ENCODE results near the gene CDKN2AIP. TPM values are rescaled to one million over a fixed set of nuclear protein-coding genes. Genes with fewer than 3 reads are reported as not detected.
"Not testable (repeated sequence)": the region's sequence is repeated elsewhere in the genome, so short reads cannot be mapped to it uniquely, and the experiment has no call there.

CDKN2AIP gene
- total and polyA plus RNA-seq, 4 donors = 12.0 to 16.3 (median 13.8) TPM

- Histone ChIP-seq H3K27ac (ENCODE audit: low read depth in 1 of 2, low read length in 2 of 2) (no peak overlapping the region), H3K36me3 (ENCODE audit: control insufficient read depth in 1 of 2, insufficient read depth in 2 of 2, low read length in 1 of 2) (no peaks in the 10 kb centered on the region), H3K4me1 (ENCODE audit: control insufficient read depth in 1 of 2, insufficient read depth in 2 of 2, low read length in 2 of 2) (no peaks in the 10 kb centered on the region), H3K4me3 (ENCODE audit: low read length in 2 of 2) (no peak overlapping the region), H3K27me3 (ENCODE audit: control insufficient read depth in 1 of 2, insufficient read depth in 2 of 2, low read length in 1 of 2) (no peaks in the 10 kb centered on the region), H3K9me3 (ENCODE audit: control insufficient read depth, low read length) (no peaks in the 10 kb centered on the region)
- no peak for DNase-seq
- no peak for ATAC-seq (ENCODE audit: low FRiP score)
- intact Hi-C loops (cut with DNase I) = no loop called here
- 86 to 92% methylated on average over 5 of the region's 5 CpGs for WGBS, 2 donors
Observed at GRCh38 chr4:183424109-183424744, 20.2 kb upstream of the CDKN2AIP start.

DNA sequence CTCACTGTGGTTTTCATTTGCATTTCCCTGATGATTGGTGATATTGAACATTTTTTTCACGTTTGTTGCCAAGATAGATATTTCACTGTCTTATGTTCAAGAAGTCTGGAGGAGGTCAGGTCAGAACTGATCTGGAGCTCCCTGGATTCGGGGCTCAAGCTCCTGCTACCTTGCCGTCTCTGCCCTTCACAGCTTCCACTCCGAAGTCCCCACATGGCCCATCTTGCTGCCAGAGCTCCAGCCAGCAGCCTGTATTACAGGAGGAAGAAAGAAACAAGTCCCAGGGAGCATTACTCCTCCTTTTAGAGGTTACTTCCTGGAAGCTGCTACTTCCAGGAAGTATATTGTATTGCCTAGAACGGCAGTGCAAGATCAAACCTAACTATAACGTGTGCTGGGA lies 17.9 kb upstream of the CDKN2AIP start:
- intact Hi-C loops (cut with DNase I) = no loop called here
- no peaks in the 10 kb centered on the region for H3K27me3 ChIP-seq (ENCODE audit: control insufficient read depth in 1 of 2, insufficient read depth in 2 of 2, low read length in 1 of 2)
- ATAC-seq (ENCODE audit: low FRiP score) = no peak
- no peak overlapping the region for H3K27ac ChIP-seq (ENCODE audit: low read depth in 1 of 2, low read length in 2 of 2)
- WGBS, 2 donors = 77 to 79% methylated on average over 6 of the region's 6 CpGs
- no peaks in the 10 kb centered on the region for H3K36me3 ChIP-seq (ENCODE audit: control insufficient read depth in 1 of 2, insufficient read depth in 2 of 2, low read length in 1 of 2)
- no peaks in the 10 kb centered on the region for H3K9me3 ChIP-seq (ENCODE audit: control insufficient read depth, low read length)
- no peaks in the 10 kb centered on the region for H3K4me1 ChIP-seq (ENCODE audit: control insufficient read depth in 1 of 2, insufficient read depth in 2 of 2, low read length in 2 of 2)
- DNase-seq = no peak
- no peak overlapping the region for H3K4me3 ChIP-seq (ENCODE audit: low read length in 2 of 2)

DNA sequence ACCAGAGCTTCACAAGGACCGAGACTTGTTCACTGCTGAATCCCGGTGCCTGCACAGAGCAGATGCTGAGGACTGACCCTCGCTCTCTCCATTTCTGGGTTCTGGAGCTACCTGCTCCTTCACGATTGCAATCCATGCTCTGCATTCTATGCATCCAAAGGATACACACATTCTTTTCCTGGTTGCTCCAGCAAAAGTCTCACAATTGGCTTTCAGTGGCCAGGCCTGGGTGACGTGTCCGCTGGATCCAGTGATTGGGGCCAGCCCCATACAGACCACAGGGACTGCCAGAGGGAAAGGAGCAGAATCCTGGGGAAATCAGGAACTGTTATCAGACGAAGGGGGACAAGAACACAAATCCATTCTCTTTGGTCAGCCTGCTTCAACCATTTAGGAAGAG lies 14.9 kb upstream of the CDKN2AIP start:
- DNase-seq (no peak), ATAC-seq (ENCODE audit: low FRiP score) (no peak)
- WGBS, 2 donors = 88 to 91% methylated on average over 7 of the region's 7 CpGs
- H3K36me3 ChIP-seq (ENCODE audit: control insufficient read depth in 1 of 2, insufficient read depth in 2 of 2, low read length in 1 of 2) = no peaks in the 10 kb centered on the region
- H3K9me3 ChIP-seq (ENCODE audit: control insufficient read depth, low read length) = no peaks in the 10 kb centered on the region
- intact Hi-C loops (cut with DNase I) = no loop called here
- no peak overlapping the region for H3K27ac ChIP-seq (ENCODE audit: low read depth in 1 of 2, low read length in 2 of 2)
- no peak overlapping the region for H3K4me3 ChIP-seq (ENCODE audit: low read length in 2 of 2)
- H3K27me3 ChIP-seq (ENCODE audit: control insufficient read depth in 1 of 2, insufficient read depth in 2 of 2, low read length in 1 of 2) = no peaks in the 10 kb centered on the region
- H3K4me1 ChIP-seq (ENCODE audit: control insufficient read depth in 1 of 2, insufficient read depth in 2 of 2, low read length in 2 of 2) = no peaks in the 10 kb centered on the region

GRCh38 chr4:183430317-183430993 lies 14.0 kb upstream of the CDKN2AIP start:
- no peaks in the 10 kb centered on the region for H3K4me1 ChIP-seq (ENCODE audit: control insufficient read depth in 1 of 2, insufficient read depth in 2 of 2, low read length in 2 of 2)
- H3K27ac ChIP-seq (ENCODE audit: low read depth in 1 of 2, low read length in 2 of 2) = no peak overlapping the region
- H3K9me3 ChIP-seq (ENCODE audit: control insufficient read depth, low read length) = no peaks in the 10 kb centered on the region
- no peak overlapping the region for H3K4me3 ChIP-seq (ENCODE audit: low read length in 2 of 2)
- H3K36me3 ChIP-seq (ENCODE audit: control insufficient read depth in 1 of 2, insufficient read depth in 2 of 2, low read length in 1 of 2) = no peaks in the 10 kb centered on the region
- H3K27me3 ChIP-seq (ENCODE audit: control insufficient read depth in 1 of 2, insufficient read depth in 2 of 2, low read length in 1 of 2) = no peaks in the 10 kb centered on the region
- intact Hi-C loops (cut with DNase I) = no loop called here
- no peak for DNase-seq
- no peak for ATAC-seq (ENCODE audit: low FRiP score)
- 70 to 75% methylated on average over 12 of the region's 12 CpGs for WGBS, 2 donors

- ATAC-seq (ENCODE audit: low FRiP score) = no peak
- Histone ChIP-seq H3K27ac (ENCODE audit: low read depth in 1 of 2, low read length in 2 of 2) (no peak overlapping the region), H3K4me3 (ENCODE audit: low read length in 2 of 2) (no peak overlapping the region), H3K9me3 (ENCODE audit: control insufficient read depth, low read length) (no peaks in the 10 kb centered on the region), H3K36me3 (ENCODE audit: control insufficient read depth in 1 of 2, insufficient read depth in 2 of 2, low read length in 1 of 2) (no peaks in the 10 kb centered on the region), H3K4me1 (ENCODE audit: control insufficient read depth in 1 of 2, insufficient read depth in 2 of 2, low read length in 2 of 2) (no peaks in the 10 kb centered on the region), H3K27me3 (ENCODE audit: control insufficient read depth in 1 of 2, insufficient read depth in 2 of 2, low read length in 1 of 2) (no peaks in the 10 kb centered on the region)
- intact Hi-C loops (cut with DNase I) = no loop called here
- 52 to 59% methylated on average over 3 of the region's 3 CpGs for WGBS, 2 donors
- no peak for DNase-seq
Observed at GRCh38 chr4:183430994-183431347, 13.5 kb upstream of the CDKN2AIP start.

GRCh38 chr4:183431614-183432013 lies 12.8 kb upstream of the CDKN2AIP start:
- Histone ChIP-seq H3K4me3 (ENCODE audit: low read length in 2 of 2) (no peak overlapping the region), H3K36me3 (ENCODE audit: control insufficient read depth in 1 of 2, insufficient read depth in 2 of 2, low read length in 1 of 2) (no peaks in the 10 kb centered on the region), H3K4me1 (ENCODE audit: control insufficient read depth in 1 of 2, insufficient read depth in 2 of 2, low read length in 2 of 2) (no peaks in the 10 kb centered on the region), H3K27me3 (ENCODE audit: control insufficient read depth in 1 of 2, insufficient read depth in 2 of 2, low read length in 1 of 2) (no peaks in the 10 kb centered on the region), H3K27ac (ENCODE audit: low read depth in 1 of 2, low read length in 2 of 2) (no peak overlapping the region), H3K9me3 (ENCODE audit: control insufficient read depth, low read length) (no peaks in the 10 kb centered on the region)
- 86 to 93% methylated on average over 9 of the region's 9 CpGs for WGBS, 2 donors
- DNase-seq (no peak), ATAC-seq (ENCODE audit: low FRiP score) (no peak)
- intact Hi-C loops (cut with DNase I) = no loop called here

GRCh38 chr4:183433183-183433582 lies 11.3 kb upstream of the CDKN2AIP start:
- H3K4me1 ChIP-seq (ENCODE audit: control insufficient read depth in 1 of 2, insufficient read depth in 2 of 2, low read length in 2 of 2) = not testable (repeated sequence)

GRCh38 chr4:183434264-183434663 lies 10.2 kb upstream of the CDKN2AIP start:
- Histone ChIP-seq H3K4me3 (ENCODE audit: low read length in 2 of 2) (no peak overlapping the region), H3K36me3 (ENCODE audit: control insufficient read depth in 1 of 2, insufficient read depth in 2 of 2, low read length in 1 of 2) (no peaks in the 10 kb centered on the region), H3K27ac (ENCODE audit: low read depth in 1 of 2, low read length in 2 of 2) (no peak overlapping the region), H3K9me3 (ENCODE audit: control insufficient read depth, low read length) (no peaks in the 10 kb centered on the region), H3K27me3 (ENCODE audit: control insufficient read depth in 1 of 2, insufficient read depth in 2 of 2, low read length in 1 of 2) (no peaks in the 10 kb centered on the region), H3K4me1 (ENCODE audit: control insufficient read depth in 1 of 2, insufficient read depth in 2 of 2, low read length in 2 of 2) (no peaks in the 10 kb centered on the region)
- intact Hi-C loops (cut with DNase I) = no loop called here
- 90 to 91% methylated on average over 15 of the region's 15 CpGs for WGBS, 2 donors
- DNase-seq = no peak
- no peak for ATAC-seq (ENCODE audit: low FRiP score)

More at GRCh38 chr4:183433183-183433582, 11.3 kb upstream of the CDKN2AIP start:
- H3K27ac ChIP-seq (ENCODE audit: low read depth in 1 of 2, low read length in 2 of 2); H3K9me3 ChIP-seq (ENCODE audit: control insufficient read depth, low read length); DNase-seq; H3K4me3 ChIP-seq (ENCODE audit: low read length in 2 of 2); H3K27me3 ChIP-seq (ENCODE audit: control insufficient read depth in 1 of 2, insufficient read depth in 2 of 2, low read length in 1 of 2); intact Hi-C loops (cut with DNase I); ATAC-seq (ENCODE audit: low FRiP score); H3K36me3 ChIP-seq (ENCODE audit: control insufficient read depth in 1 of 2, insufficient read depth in 2 of 2, low read length in 1 of 2): not testable (repeated sequence)
- WGBS, 2 donors = 92% methylated on average over 26 to 27 of the region's 27 CpGs

GRCh38 chr4:183434666-183435190 lies 9.7 kb upstream of the CDKN2AIP start:
- Histone ChIP-seq H3K27me3 (ENCODE audit: control insufficient read depth in 1 of 2, insufficient read depth in 2 of 2, low read length in 1 of 2) (no peaks in the 10 kb centered on the region), H3K27ac (ENCODE audit: low read depth in 1 of 2, low read length in 2 of 2) (no peak overlapping the region), H3K4me3 (ENCODE audit: low read length in 2 of 2) (no peak overlapping the region), H3K9me3 (ENCODE audit: control insufficient read depth, low read length) (no peaks in the 10 kb centered on the region), H3K4me1 (ENCODE audit: control insufficient read depth in 1 of 2, insufficient read depth in 2 of 2, low read length in 2 of 2) (no peaks in the 10 kb centered on the region), H3K36me3 (ENCODE audit: control insufficient read depth in 1 of 2, insufficient read depth in 2 of 2, low read length in 1 of 2) (no peaks in the 10 kb centered on the region)
- ATAC-seq (ENCODE audit: low FRiP score) (no peak), DNase-seq (no peak)
- intact Hi-C loops (cut with DNase I) = no loop called here
- WGBS, 2 donors = 57 to 59% methylated on average over 5 of the region's 5 CpGs

Measured in aorta (tissue), 5 donors.